HFFc6 (cell line): ENCODE measurements around the gene POLD2. TPM values are rescaled to one million over a fixed set of nuclear protein-coding genes. Genes with fewer than 3 reads are reported as not detected.
A peak's percentile ranks its signal among the peaks of the same experiment; 100 is the strongest.

Experiments
- DNase-seq: peaks from one replicate; pipeline ENCODE4 v3.0.0-alpha.2; 2018
- H3K27ac Mint-ChIP-seq: 2 replicates; pipeline ENCODE4 v1.8.0; 2020; ENCODE audit warnings: mild to moderate bottlenecking, mixed read lengths
- H3K27me3 Mint-ChIP-seq: 2 replicates; pipeline ENCODE4 v1.8.0; 2021; ENCODE audit warnings: mild to moderate bottlenecking, moderate library complexity, mixed read lengths; ENCODE audit not compliant: insufficient read depth
- H3K36me3 Mint-ChIP-seq: 2 replicates; pipeline ENCODE4 v1.8.0; 2021; ENCODE audit warnings: low read depth, mixed read lengths
- H3K4me1 Mint-ChIP-seq: 2 replicates; pipeline ENCODE4 v1.8.0; 2020; ENCODE audit warnings: low read depth, mixed read lengths
- H3K4me3 Mint-ChIP-seq: 2 replicates; pipeline ENCODE4 v1.8.0; 2020; ENCODE audit warnings: mild to moderate bottlenecking, moderate library complexity, mixed read lengths
- H3K9me3 Mint-ChIP-seq: 2 replicates; pipeline ENCODE4 v1.8.0; 2020; ENCODE audit warnings: mild to moderate bottlenecking, mixed read lengths
- total RNA-seq, 6 experiments: library from RNA; stranded (reverse); fragmentation: NEBNext Ultra II Directional; extraction: Animal tissue kit (Norgen Biotek cat#: 25700); gene quantifications; 2 replicates in 1 of 6; 3 replicates in 5 of 6; pipeline ENCODE4 v1.2.3, GENCODE V29; 2021
- TF ChIP-seq, protein P1 (sequence below): fragments of 200-600 bp; sonication (generic); IDR thresholded peaks from 2 replicates; pipeline ENCODE4 v1.5.0; 2021; ENCODE audit warnings: antibody characterized with exemption, mild to moderate bottlenecking

The POLD2 gene
- total RNA-seq, 6 experiments from 2014 or later, result 154 to 210 (median 183) TPM

DNA sequence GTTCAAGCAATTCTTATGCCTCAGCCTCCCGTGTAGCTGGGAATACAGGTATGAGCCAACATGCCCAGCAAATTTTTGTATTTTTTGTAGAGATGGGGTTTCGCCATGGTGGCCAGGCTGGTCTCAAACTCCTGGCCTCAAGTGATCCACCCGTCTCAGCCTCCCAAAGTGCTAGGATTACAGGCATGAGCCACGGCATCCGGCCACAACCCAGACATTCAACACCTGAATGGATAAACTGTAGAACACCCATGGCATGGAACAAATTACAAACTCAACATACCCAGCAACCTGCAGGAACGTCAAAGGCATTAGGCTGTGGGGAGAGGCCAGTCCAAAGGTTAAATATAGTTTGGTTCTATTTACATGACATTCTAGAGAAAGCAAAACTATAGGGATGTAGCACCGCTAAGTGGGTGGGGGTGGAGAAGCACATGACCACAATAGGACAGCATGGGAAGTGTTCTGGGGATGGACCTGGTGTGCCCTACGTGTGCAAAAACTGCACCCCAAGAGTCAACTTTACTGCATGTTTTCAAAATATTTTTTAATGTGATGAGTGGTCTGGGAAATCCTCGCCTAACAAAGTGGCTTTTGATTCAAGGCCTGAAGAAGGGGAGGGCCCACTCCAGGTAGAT is 51.5 kb downstream of the POLD2 start:
- H3K27ac Mint-ChIP-seq, result peak overlapping the region; percentile 91

DNA sequence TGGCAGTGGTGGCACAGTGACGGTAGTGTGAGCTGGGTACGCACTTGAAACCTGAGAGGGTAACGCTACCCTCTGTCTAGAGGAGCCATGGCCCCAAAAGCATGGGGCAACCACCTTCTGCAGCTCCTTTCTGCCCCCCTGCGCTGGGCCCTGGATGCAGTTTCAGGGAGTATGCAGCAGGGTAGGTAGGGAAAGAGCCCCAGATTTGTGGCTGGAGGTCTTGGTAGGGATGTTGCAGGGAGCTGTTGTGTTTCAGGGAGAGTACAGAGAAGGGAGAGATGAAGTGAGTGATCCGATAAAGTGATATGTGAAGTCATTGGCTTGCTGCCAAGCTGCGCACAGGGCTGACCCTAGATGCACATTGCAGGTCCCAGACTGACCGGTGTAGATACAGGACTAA is 55.3 kb downstream of the POLD2 start:
- peaks cover 5% of the 10 kb centered on the region; the same call in 1 of the 2 replicates for H3K9me3 Mint-ChIP-seq
- H3K36me3 Mint-ChIP-seq, result peaks cover 5% of the 10 kb centered on the region
- H3K27me3 Mint-ChIP-seq, result peaks cover 38% of the 10 kb centered on the region
- no peak for DNase-seq
- 0 out of 2 replicates have a peak overlapping the region, but pooled peaks have one; percentile 8 for H3K4me3 Mint-ChIP-seq
- peak overlapping the region; percentile 57 for H3K27ac Mint-ChIP-seq
- TF ChIP-seq, protein P1, sequence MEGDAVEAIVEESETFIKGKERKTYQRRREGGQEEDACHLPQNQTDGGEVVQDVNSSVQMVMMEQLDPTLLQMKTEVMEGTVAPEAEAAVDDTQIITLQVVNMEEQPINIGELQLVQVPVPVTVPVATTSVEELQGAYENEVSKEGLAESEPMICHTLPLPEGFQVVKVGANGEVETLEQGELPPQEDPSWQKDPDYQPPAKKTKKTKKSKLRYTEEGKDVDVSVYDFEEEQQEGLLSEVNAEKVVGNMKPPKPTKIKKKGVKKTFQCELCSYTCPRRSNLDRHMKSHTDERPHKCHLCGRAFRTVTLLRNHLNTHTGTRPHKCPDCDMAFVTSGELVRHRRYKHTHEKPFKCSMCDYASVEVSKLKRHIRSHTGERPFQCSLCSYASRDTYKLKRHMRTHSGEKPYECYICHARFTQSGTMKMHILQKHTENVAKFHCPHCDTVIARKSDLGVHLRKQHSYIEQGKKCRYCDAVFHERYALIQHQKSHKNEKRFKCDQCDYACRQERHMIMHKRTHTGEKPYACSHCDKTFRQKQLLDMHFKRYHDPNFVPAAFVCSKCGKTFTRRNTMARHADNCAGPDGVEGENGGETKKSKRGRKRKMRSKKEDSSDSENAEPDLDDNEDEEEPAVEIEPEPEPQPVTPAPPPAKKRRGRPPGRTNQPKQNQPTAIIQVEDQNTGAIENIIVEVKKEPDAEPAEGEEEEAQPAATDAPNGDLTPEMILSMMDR, result no peak
- H3K4me1 Mint-ChIP-seq, result peaks cover 56% of the 10 kb centered on the region

More for the DNA sequence above, 51.5 kb downstream of the POLD2 start:
- TF ChIP-seq, protein P1, result no peak
- DNase-seq, result no peak
- Mint-ChIP-seq H3K36me3 (peaks cover 19% of the 10 kb centered on the region), H3K9me3 (peaks cover 3% of the 10 kb centered on the region; the same call in 1 of the 2 replicates), H3K4me3 (peak overlapping the region; percentile 67), H3K27me3 (peaks cover 21% of the 10 kb centered on the region), H3K4me1 (peaks cover 62% of the 10 kb centered on the region)

DNA sequence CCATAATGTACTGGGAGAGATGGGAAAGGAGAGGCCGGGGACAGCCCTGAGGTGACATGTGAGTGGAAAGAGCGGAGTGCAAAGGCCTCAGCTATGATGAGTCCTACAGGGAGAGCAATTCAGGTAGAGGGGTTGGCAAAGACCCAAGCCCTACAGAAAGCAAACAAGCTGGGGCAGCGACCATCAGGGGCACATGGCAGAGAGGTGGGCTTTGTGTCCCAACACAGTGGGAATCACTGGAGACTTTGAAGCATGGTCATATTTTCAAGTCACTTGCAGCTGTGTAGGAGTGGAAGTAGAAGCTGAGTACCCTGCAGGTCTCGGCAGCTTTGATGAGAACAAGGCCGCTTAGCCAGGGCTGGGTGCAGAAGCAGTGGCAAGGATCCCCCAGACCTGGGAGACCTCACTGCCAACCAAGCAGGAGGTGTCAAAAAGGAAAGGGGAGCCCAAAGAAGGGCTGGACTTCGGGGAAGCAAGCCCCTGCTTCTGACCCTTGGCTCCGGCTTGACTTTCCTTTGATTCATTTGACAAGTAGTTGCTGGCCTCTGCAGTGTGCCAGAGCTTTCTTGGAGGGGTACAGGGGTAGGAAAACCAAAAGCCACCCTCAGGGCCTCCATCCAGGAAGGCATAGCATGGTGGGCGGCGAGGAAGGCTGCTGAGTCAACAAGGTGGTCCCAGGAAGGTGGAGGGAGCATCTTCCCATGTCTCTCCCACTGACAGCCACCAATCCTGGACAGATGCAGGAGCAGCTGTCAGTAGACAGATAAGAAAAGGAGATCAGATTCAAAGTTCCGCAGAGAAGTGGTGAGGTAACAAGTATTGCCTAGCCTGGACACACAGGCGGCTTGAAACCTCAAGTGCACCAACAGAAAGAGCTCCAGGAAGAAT is 56.0 kb downstream of the POLD2 start:
- DNase-seq, result no peak
- Mint-ChIP-seq H3K36me3 (no peaks in the 10 kb centered on the region; the same call in 1 of the 2 replicates), H3K4me1 (peaks cover 48% of the 10 kb centered on the region), H3K27ac (peak overlapping the region; percentile 51), H3K4me3 (no peak overlapping the region; the same call in 1 of the 2 replicates), H3K9me3 (peaks cover 5% of the 10 kb centered on the region; the same call in 1 of the 2 replicates), H3K27me3 (peaks cover 33% of the 10 kb centered on the region)
- TF ChIP-seq, protein P1, result no peak

DNA sequence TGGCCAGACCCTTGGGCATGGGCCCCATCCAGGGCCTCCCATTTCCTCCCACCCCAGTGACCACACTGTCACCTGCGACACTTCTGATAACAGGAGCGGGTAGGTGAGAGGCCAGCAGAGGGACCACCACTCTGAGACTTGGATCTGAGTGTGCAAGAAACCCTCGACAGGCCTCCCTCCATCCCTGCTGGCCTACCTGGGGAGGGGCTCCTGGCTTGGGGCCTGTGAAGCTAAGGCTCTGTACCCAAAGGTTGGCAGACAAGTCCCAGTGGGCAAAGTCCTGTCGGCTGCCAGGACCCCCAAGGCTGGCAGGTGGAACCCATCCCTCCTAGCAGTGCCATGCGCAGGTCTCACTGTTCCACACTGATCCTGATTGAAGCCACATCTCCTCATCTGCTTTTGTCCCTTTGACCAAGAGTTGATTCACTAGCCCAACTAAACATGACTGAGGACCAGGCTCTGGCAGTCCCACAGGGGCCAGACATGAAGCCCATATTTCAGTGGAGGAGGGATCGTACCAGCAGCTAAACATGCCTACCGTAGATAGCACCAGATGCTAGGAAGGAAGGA is 56.8 kb downstream of the POLD2 start:
- DNase-seq, result no peak
- Mint-ChIP-seq H3K9me3 (peaks cover 5% of the 10 kb centered on the region; the same call in 1 of the 2 replicates), H3K27me3 (peaks cover 29% of the 10 kb centered on the region), H3K4me3 (no peak overlapping the region; the same call in 1 of the 2 replicates), H3K27ac (peak overlapping the region; percentile 51), H3K4me1 (peaks cover 41% of the 10 kb centered on the region), H3K36me3 (no peaks in the 10 kb centered on the region; the same call in 1 of the 2 replicates)
- TF ChIP-seq, protein P1, result 0 out of 2 replicates have a peak, but pooled peaks have one; percentile 7

DNA sequence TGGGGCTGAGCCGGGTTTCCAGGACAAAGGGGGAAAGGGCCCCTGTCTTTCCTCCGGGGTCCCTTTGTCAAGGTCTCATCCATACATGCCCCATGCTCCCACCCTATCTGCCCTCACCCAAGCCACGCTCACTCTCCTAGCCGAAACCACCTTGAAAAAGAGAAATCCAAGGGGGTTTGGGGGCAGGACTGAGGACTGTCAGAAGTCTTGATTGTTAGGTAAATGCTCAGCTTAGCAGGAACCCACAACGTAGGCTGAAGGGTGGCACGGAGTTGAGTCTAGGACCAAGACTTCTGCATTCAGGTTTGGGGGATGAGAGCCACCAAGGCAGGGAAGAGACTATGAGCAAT is 57.3 kb downstream of the POLD2 start:
- Mint-ChIP-seq H3K4me1 (peaks cover 36% of the 10 kb centered on the region), H3K4me3 (peak overlapping the region; percentile 49; the same call in 1 of the 2 replicates), H3K27me3 (peaks cover 29% of the 10 kb centered on the region), H3K27ac (0 out of 2 replicates have a peak overlapping the region, but pooled peaks have one; percentile 5), H3K36me3 (no peaks in the 10 kb centered on the region; the same call in 1 of the 2 replicates), H3K9me3 (peaks cover 5% of the 10 kb centered on the region; the same call in 1 of the 2 replicates)
- DNase-seq, result no peak
- TF ChIP-seq, protein P1, result no peak
